Fibroblast of gingiva (primary cell): ENCODE results near the gene RGS12.

Experiments
- DNase-seq: peaks from one replicate; pipeline ENCODE4 v3.0.0-alpha.2; 2011; ENCODE audit warnings: low read depth

The RGS12 gene

DNA sequence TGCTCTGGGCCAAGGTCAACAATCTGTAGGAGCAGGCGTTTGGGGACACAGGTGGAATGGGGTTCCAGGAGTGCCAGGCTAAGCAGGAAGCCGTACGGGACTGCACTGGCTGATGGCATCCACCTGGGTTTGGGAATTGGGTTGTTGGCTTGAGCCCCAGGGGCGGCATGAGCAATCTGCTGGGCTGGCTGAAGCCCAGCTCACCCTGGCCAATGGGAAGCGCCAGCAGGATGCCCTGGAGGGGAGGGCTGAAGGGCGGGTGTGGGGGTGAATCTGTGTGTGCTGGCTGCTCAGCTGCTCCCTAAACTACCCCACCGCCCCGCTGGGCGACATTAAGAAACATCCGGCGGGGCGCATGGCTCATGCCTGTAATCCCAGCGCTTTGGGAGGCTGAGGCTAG lies 8.9 kb upstream of the RGS12 start:
- DNase-seq, result no peak

- no peak for DNase-seq
Measured at GRCh38 chr4:3284734-3285557, 7.9 kb upstream of the RGS12 start.

GRCh38 chr4:3285558-3286334 lies 7.1 kb upstream of the RGS12 start:
- peak; percentile 80 for DNase-seq

GRCh38 chr4:3286335-3287175 lies 6.3 kb upstream of the RGS12 start:
- no peak for DNase-seq

GRCh38 chr4:3287271-3287971 lies 5.4 kb upstream of the RGS12 start:
- no peak for DNase-seq

DNA sequence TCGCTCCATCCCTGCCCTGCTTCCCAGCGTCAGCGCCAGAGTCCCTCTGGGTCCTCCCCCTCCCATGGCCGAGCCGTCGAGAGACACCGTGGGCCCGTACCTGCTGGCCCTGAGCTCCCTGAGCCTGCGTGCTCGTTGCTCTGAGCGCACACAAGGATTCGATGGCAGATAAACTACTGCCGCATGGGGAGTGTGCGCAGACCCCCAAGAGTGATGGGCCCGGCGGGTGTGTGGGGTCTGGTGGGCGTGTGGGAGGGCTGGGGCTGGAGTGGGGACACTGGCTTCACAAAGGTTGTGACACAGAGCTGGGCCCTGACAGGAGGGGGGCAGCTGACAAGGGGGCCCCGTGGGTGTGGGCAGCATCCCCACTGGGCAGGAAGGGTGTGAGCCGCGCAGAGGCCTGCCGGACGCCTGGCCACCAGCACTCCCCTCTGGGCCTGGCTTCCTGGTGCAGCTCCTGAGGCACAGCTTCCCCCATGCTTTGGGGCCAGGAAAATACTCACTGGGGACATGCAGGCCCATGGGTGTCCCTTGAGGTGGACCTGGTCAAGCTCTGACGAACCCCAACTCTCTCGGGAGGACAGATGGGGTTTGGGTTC lies 4.8 kb upstream of the RGS12 start:
- DNase-seq, result no peak

DNA sequence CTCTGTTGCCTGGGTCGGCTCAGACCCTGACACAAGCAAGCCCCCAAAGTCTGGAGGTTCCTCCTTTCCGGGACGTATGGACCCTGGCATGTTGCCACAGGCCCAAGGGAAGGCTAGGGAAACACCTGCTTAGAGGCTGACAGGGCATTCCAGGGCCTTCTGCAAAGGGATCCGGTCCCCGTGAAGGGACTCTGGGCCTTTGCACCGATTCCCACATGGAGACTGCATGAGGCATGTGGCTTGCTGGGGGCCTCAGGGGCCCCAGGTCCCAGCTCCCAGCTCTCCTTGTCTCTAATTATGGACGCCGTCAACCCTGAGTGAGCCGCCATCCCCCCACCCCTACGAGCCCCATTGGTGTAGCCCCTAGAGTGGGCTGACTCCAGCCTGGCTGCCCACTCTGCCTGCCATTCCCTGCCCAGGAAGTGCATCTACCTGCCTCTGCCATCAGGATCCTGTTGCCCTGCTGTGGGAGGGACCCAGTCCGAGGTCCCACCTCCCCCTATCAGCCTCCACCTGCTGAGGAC lies 4.2 kb upstream of the RGS12 start:
- no peak for DNase-seq

GRCh38 chr4:3290476-3290875 lies 2.3 kb upstream of the RGS12 start:
- DNase-seq, result no peak

DNA sequence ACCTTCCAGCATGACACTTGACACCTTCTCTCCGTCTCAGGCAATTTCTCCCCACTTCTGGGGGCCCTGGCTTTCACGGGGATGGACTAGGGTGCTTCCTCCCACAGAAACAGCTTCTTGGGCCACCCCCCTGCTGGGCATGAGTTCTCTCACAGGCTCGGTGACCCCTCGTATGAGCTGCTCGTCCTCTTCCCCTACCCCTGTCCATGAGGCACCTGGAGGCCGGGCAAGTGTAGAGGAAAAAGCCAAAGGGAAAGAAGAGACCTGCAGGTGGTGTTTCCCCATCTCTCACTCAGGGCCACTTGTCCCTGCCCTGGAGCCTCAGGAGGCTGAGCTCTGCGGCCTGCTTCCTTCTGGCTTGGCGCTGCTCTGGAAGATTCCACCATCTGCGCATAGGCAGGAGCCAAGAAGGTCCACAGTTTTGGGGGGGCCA lies 1.9 kb upstream of the RGS12 start:
- no peak for DNase-seq

GRCh38 chr4:3291411-3291968 lies 1.3 kb upstream of the RGS12 start:
- DNase-seq, result no peak

- peak; percentile 67 for DNase-seq
Measured at GRCh38 chr4:3291969-3292570, 751 bp upstream of the RGS12 start.

- DNase-seq, result no peak
Measured at GRCh38 chr4:3293401-3294391, 875 bp downstream of the RGS12 start.

GRCh38 chr4:3294401-3295241 lies 1.8 kb downstream of the RGS12 start:
- DNase-seq, result no peak

DNA sequence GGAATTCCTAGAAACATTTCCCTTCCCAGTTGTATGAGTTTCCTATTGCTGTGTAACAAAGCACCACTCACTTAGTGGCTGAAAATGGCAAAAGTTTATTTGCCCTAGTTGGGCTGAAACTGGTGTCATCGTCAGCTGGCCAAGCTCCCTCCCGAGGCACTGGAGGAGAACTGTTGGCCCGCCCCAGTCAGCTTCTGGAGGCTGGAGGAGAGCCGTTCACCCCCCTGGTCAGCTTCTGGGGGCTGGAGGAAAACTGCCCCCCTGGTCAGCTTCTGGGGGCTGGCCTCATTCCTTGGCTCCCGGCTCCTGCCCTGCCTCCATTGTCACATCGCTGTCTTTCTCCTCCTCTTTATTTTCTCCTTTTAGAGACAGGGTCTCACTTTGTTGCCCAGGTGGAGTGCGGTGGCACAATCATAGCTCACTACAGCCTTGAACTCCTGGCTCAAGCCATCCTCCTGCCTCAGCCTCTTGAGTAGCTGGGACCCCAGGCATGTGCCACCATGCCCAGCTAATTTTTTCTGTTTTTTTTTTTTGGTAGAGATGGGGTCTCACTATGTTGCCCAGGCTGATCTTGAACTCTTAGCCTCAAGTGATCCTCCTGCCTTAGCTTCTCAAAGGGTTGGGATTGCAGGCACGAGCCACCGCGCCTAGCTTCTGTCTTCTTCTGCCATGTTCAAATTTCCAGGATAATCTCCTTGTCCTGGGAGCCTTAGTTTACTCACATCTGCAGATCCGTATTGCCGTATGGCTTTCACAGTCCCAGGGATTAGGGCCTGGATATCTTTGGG lies 3.2 kb downstream of the RGS12 start:
- no peak for DNase-seq

GRCh38 chr4:3296651-3297050 lies 3.8 kb downstream of the RGS12 start:
- DNase-seq, result no peak

DNA sequence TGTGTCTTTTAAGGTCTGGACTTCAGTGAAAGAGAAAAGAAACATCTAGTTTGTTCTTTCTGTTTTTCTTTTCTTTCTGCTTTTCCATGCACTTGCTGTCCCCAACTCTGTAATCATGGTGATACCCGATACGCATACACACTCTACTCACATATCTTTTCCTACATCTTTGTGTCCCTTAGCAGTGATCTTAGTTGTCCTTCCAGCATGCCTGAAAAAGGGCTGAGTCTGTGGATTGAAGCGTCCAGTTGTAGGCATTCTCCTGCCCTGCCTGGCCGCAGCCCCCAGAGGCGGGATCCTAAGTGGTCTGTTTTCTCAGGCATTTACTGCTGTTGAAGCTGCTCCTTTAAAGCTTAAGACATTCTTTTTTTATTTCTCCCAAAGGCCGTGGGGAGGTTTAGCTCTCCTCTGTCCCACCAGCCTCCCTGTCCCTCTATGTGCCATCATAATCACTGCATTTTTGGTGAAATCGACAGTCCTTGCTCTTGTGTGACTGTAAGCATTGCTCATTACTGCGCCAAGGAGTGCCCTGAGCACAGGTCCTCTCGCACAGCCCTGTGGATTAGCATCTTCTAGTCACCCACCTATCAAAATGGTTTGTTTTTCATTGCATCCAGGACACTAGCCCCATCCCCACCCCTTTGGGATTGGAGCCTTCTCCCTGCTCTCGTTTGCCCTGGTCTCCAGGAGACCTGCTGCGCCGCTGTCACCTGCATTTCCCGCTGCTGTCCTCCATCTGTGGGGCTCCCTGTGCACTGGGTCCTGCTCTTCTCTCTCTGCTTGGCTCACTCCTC lies 4.4 kb downstream of the RGS12 start:
- DNase-seq, result no peak
